B cell (primary cell): ENCODE data around the gene MVB12A. TPM values are rescaled to one million over a fixed set of nuclear protein-coding genes. Genes with fewer than 3 reads are reported as not detected.

Experiments
- ATAC-seq: fragments of 200-7000 bp; cut with Tn5 transposase; one replicate; pipeline ENCODE4 v1.10.0; 2021; ENCODE audit warnings: low read depth, mild to moderate bottlenecking, moderate number of reproducible peaks, moderate library complexity
- CTCF ChIA-PET: fragments of 350-600 bp; sonication (Branson Sonifier 250); formaldehyde crosslinking; loops from one replicate; lab custom pipeline; 2021; ENCODE audit warnings: antibody characterized with exemption, inconsistent platforms; lab: Charles Lee
- POLR2A ChIA-PET: fragments of 350-600 bp; sonication (Branson Sonifier 250); formaldehyde crosslinking; loops from one replicate; lab custom pipeline; 2021; ENCODE audit warnings: antibody characterized with exemption; lab: Charles Lee
- DNase-seq: peaks from one replicate; pipeline ENCODE4 v3.0.0; 2013
- H2AFZ ChIP-seq: 2 replicates; pipeline ENCODE4 v1.6.1; 2012; ENCODE audit warnings: mild to moderate bottlenecking, low read depth, low read length; ENCODE audit not compliant: insufficient read depth, poor library complexity, severe bottlenecking
- H3K27ac ChIP-seq, 2 donors: 1 replicate in 1 of 2; 2 replicates in 1 of 2; pipeline ENCODE4 v1.5.1; 2012 to 2013; ENCODE audit warnings: low read length in 2 of 2, mild to moderate bottlenecking in 2 of 2, moderate library complexity in 1 of 2
- H3K27me3 ChIP-seq, 4 experiments: fragments of 200-600 bp in 1 of 4; sonication (generic) in 1 of 4; replicated peaks in 1 of 4; 1 replicate in 2 of 4; 2 replicates in 2 of 4; pipeline versions ENCODE4 v1.6.1 to v1.7.0; 2013 to 2016; ENCODE audit warnings: low read length in 3 of 4, mild to moderate bottlenecking in 2 of 4, mixed read lengths in 1 of 4, moderate library complexity in 1 of 4; ENCODE audit not compliant: insufficient read depth in 4 of 4, control insufficient read depth in 3 of 4; ENCODE audit errors: control extremely low read depth in 1 of 4
- H3K36me3 ChIP-seq, 2 experiments: replicated peaks in 1 of 2; 1 replicate in 1 of 2; 2 replicates in 1 of 2; pipeline versions ENCODE4 v1.6.1 to v1.7.1; 2013; ENCODE audit warnings: low read length in 1 of 2; ENCODE audit not compliant: insufficient read depth in 2 of 2, control insufficient read depth in 1 of 2; ENCODE audit errors: control extremely low read depth in 1 of 2, extremely low read depth in 1 of 2
- H3K4me1 ChIP-seq, 2 donors: fragments of 200-600 bp in 1 of 2; sonication (generic) in 1 of 2; 1 replicate in 1 of 2; 2 replicates in 1 of 2; pipeline versions ENCODE4 v1.5.1 to v1.6.1; 2013 to 2017; ENCODE audit warnings: low read length in 2 of 2; ENCODE audit not compliant: control insufficient read depth in 2 of 2, insufficient read depth in 2 of 2
- H3K4me2 ChIP-seq: replicated peaks from 2 replicates; pipeline ENCODE3; 2012; ENCODE audit warnings: mild to moderate bottlenecking, low read depth, low read length; ENCODE audit not compliant: poor library complexity, severe bottlenecking
- H3K4me3 ChIP-seq, 5 experiments: fragments of 200-600 bp in 1 of 5; sonication (generic) in 1 of 5; 1 replicate in 3 of 5; 2 replicates in 2 of 5; pipeline versions ENCODE4 v1.5.1 to v1.7.0; 2011 to 2016; ENCODE audit warnings: low read length in 4 of 5, mild to moderate bottlenecking in 4 of 5, low read depth in 2 of 5, control low read depth in 1 of 5, moderate library complexity in 1 of 5; ENCODE audit not compliant: insufficient read depth in 1 of 5; ENCODE audit errors: control extremely low read depth in 1 of 5, extremely low read depth in 1 of 5
- H3K79me2 ChIP-seq: fragments of 200-600 bp; sonication (generic); one replicate; pipeline ENCODE4 v1.6.0; 2016; ENCODE audit warnings: low read length; ENCODE audit not compliant: control insufficient read depth, insufficient read depth
- H3K9ac ChIP-seq: fragments of 200-600 bp; sonication (generic); 2 replicates; pipeline ENCODE4 v1.6.1; 2017; ENCODE audit warnings: mild to moderate bottlenecking, low read length, moderate library complexity
- H3K9me3 ChIP-seq, 3 donors: one replicate each; pipeline versions ENCODE4 v1.6.1 to v1.7.1; 2013; ENCODE audit warnings: low read length in 2 of 3; ENCODE audit not compliant: control insufficient read depth in 2 of 3, insufficient read depth in 1 of 3; ENCODE audit errors: control extremely low read depth in 1 of 3
- H4K20me1 ChIP-seq: 2 replicates; pipeline ENCODE4 v1.6.0; 2012; ENCODE audit warnings: mild to moderate bottlenecking, low read length; ENCODE audit not compliant: insufficient read depth, control insufficient read depth, poor library complexity, severe bottlenecking
- H3K27ac Mint-ChIP-seq: one replicate; pipeline ENCODE4 v1.8.0; 2021; ENCODE audit warnings: mixed read lengths
- H3K27me3 Mint-ChIP-seq: one replicate; pipeline ENCODE4 v1.8.0; 2021; ENCODE audit warnings: mixed read lengths
- H3K4me1 Mint-ChIP-seq: one replicate; pipeline ENCODE4 v1.8.0; 2021; ENCODE audit warnings: mixed read lengths
- H3K4me3 Mint-ChIP-seq: one replicate; pipeline ENCODE4 v1.8.0; 2021; ENCODE audit warnings: mixed read lengths
- H3K9me3 Mint-ChIP-seq: one replicate; pipeline ENCODE4 v1.8.0; 2022; ENCODE audit warnings: mixed read lengths; ENCODE audit not compliant: insufficient read depth
- CTCF ChIP-seq: fragments of 200-600 bp; IDR thresholded peaks from one replicate; pipeline ENCODE4 v1.8.0; 2022; ENCODE audit warnings: antibody characterized with exemption, mild to moderate bottlenecking
- EZH2 ChIP-seq: IDR thresholded peaks from 2 replicates; pipeline ENCODE4 v1.6.1; 2012; ENCODE audit warnings: borderline replicate concordance, low read depth, mild to moderate bottlenecking, moderate library complexity, low read length; ENCODE audit not compliant: insufficient read depth, poor library complexity, severe bottlenecking
- WGBS: methylation state at CpG from one replicate; pipeline ENCODE4 v1.1.5; 2013; ENCODE audit warnings: missing lambda C conversion rate; ENCODE audit not compliant: insufficient coverage; 5-methylcytosine and 5-hydroxymethylcytosine counted together
- intact Hi-C: fragments of 100-400 bp; cut with micrococcal nuclease; formaldehyde crosslinking; loops from one replicate; pipeline ENCODE4 v1.10.0; 2022
- polyA plus RNA-seq: library from polyadenylated mRNA; depleted of rRNA; stranded (reverse); fragments of >200 nt; gene quantifications from 2 replicates; pipeline ENCODE4 v1.2.3, GENCODE V29; 2012
- total RNA-seq, 2 donors: library from RNA; stranded (reverse); fragments of 120-200 nt in 1 of 2; gene quantifications; 1 replicate in 1 of 2; 2 replicates in 1 of 2; pipeline versions ENCODE4 v1.2.3 to v1.2.4, GENCODE V29; 2013 to 2022

MVB12A gene
- total and polyA plus RNA-seq, 2 donors (not counting 1 experiment from before 2014, with no cell fraction given): 31.3 to 33.6 TPM

GRCh38 chr19:17379221-17379631 lies 40.6 kb upstream of the MVB12A start:
- peaks cover 22% of the 10 kb centered on the region for H3K4me1 Mint-ChIP-seq

More at GRCh38 chr19:17379221-17379631, 40.6 kb upstream of the MVB12A start:
- Histone ChIP-seq H3K4me2 (peak overlapping the region; percentile 27), H3K36me3 (no peaks in the 10 kb centered on the region), H3K9me3 (peaks cover 0 to 14% (median 4%) of the 10 kb centered on the region in 3 donors), H3K27ac (no peak overlapping the region), H3K27me3 (peaks cover 0 to 23% (median 5%) of the 10 kb centered on the region in 4 experiments), H3K79me2 (no peaks in the 10 kb centered on the region), H2AFZ (no peak overlapping the region), H4K20me1 (no peaks in the 10 kb centered on the region), H3K9ac (no peak overlapping the region), H3K4me3 (no peak overlapping the region), H3K4me1 (peaks cover 26 to 39% of the 10 kb centered on the region in 2 donors)
- WGBS: 31% methylated on average over 14 of the region's 14 CpGs
- Mint-ChIP-seq H3K27me3 (peaks cover 12% of the 10 kb centered on the region), H3K27ac (peak overlapping the region; percentile 17), H3K9me3 (no peaks in the 10 kb centered on the region), H3K4me3 (no peak overlapping the region)
- ChIA-PET CTCF (interaction anchor here (0.7 to 1.7 kb wide), 2 partner anchors 9 to 32 kb away, joined by 3 to 5 read pairs; no protein-coding TSS in a partner anchor), POLR2A (no interaction called here)
- no peak for TF ChIP-seq EZH2
- TF ChIP-seq CTCF: no peak
- intact Hi-C loops: no loop called here
- DNase-seq (no peak), ATAC-seq (no peak)
